T-helper 2 cell treated with Interferon-gamma antibody and Interleukin-4, amounts not matched to agents 100 ng/mL and 5 ng/mL, for 36 hours (primary cell): ENCODE measurements around the gene IQSEC1. TPM values are rescaled to one million over a fixed set of nuclear protein-coding genes. Genes with fewer than 3 reads are reported as not detected.

Experiments used
- intact Hi-C: fragments of 100-400 bp; cut with micrococcal nuclease; formaldehyde crosslinking; loops from one replicate; pipeline ENCODE4 v1.15.1; 2023
- total RNA-seq: library from RNA; stranded (reverse); gene quantifications from 2 replicates; pipeline ENCODE4 v1.2.3, GENCODE V29; 2022

Gene IQSEC1
- total RNA-seq, 1 donor from 2014 or later, result 50.3 TPM

DNA sequence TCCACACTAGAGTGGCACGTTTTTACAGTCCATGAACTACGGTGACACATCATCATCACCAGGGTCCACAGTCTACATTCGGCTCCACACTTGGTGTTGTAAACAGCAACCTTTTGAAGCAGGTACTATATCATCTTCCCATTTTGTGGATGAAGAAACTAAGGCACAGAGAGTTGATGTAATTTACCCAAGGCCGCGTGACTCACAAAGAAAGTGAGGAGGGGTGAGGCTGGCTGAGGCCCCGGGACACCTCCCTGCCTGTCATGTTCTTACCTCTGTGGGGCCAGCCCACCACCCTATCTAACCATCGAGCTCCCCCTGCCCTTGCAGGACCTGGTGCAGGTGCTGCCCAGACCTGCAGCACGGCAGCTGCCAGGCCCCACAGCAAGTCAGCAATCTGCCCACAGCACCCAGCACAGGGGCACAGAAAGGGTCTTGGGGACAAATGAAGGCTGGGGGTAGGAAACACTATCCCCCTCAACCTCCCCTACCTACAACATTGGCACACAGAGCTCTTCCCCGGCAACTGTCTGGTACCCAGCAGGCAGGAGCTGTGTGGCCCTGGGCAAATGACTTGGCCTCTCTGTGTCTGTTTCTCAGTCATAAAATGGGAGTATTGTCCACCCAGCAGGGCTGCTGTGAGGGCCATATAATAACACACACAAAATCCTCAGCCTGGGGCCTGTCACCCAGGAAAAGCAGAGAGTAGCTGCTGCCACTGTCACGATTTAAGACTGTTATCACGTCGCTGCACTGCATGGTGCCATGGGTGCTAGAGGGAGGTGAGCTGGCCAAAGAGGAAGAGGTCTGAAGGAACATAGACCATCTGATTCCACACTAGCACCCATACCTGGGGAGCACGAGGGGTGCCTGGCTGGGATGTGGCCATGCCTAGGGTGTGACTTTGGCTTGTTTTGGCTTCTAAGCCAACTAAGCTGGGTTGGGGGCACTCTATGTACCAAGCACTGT is 115.1 kb downstream of the IQSEC1 start:
- intact Hi-C loops, result no loop called here

DNA sequence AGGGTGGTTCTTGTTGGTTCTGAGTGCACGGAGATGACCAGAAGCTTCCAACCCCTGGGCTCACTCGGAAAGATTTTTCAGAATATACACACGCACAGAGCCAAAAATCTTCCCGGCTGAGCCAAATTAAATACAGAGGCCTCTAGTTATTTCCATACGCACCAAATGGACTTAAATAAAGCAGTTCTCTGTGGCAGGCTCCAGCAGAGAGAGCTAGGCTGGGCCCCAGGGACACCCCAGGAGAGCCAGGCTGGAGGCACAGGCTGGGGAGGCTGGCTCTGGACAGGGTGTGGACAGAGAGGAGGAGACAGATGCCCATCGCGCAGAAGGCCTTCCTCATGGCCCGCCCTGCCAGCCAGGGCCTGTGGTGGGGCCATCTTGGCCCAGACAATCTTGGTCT is 115.9 kb downstream of the IQSEC1 start:
- intact Hi-C loops, result no loop called here

DNA sequence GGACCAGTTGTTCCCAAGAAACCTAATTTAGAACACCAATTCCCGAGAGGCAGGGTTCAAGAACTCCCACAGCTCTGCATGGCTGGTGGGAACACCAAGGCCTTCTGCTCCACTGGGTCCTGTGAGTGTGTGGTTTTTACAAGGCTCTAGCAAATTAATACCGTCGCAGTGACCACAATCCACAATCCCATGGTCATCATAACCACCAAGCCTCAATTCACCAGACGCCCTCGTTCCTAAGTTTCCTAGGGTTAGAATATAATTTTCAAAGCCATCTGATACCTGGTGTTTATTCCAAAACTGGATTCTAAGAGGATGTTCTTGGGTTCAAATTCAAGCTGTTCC is 116.9 kb downstream of the IQSEC1 start:
- intact Hi-C loops, result no loop called here

DNA sequence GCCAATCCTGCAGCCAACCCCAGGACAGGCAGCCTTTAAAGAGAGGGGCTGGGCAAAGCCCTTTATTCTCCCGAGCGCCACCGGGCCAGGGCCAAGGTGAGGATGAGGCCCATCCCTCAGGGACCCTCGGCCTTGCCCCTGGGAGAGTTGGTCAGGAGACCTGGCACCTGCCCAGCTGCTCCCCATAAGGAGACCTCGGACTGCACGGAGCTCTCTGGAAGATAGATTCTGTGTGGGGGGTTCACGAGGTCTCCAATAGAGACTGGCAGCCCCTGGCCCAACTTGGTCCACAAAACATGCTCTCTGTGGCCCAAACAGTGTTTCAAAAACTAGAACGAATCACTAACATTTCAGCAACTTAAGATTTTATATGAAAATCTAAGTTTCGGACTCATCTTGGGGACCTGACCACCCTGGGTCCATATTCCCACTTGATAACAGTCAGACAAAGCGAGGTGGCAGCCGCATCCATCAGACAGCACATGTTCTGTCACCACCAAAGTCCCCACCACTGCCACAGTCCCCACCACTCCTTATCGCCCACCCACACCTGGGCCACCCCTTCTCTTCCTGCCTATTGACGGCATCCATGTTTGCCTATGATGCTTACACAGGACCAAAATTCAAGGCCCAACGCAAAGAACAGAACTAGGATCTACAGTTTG is 117.4 kb downstream of the IQSEC1 start:
- intact Hi-C loops, result no loop called here

DNA sequence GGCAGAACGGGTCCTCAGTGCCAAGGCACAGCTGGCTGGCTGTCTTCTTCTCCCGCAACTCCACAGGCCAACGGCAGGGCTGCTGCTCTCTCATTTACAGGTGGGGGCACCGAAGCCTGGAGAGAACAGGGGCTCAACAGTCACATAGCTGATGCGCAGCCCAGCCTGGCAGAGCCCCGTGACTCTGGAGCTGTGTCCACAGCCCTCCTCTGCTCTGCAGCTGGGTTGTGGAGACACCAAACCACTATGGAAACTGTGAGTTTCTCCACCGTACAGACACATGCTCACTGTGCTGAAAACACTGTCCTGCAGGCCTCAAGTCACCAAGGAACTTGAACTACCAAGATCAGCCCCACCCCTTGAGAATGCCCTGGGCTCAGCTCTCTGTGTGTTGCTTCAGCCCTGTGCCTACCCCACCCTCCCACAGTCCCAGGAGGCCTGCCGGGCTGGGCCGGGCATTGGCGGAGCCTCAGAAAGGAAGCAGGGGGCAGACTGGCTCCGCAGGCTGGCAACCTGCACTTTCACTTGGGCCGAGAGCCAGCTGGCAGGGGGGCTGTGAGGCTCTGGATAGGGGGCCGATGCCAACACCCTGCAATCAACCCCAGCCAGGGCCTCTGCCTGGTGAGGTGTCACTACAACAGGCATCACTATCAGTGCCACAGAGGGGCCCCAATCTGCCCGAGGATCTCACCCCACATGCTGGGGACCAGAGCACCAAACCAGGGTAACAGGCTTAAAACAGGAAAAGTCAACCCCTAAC is 118.2 kb downstream of the IQSEC1 start:
- intact Hi-C loops, result no loop called here

DNA sequence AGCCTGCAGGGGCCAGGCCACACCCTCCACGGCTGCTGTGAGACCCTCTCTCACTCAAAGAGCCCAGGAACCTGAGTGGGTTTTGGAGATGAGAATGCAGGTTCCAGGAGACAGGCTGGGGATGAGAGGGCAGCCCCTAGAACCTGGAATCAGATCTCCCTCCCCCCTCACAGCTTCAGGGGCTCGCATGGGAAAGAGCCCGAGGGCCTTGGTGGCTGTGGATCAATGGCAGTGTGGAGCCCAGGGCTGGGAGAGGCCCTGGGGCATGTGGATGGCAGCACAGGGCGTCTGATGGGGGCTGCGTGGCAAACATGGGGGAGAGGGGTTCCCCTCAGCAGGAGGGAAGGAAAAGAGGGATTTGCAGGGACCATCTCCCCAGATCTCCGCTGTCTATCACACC is 119.0 kb downstream of the IQSEC1 start:
- intact Hi-C loops, result no loop called here

DNA sequence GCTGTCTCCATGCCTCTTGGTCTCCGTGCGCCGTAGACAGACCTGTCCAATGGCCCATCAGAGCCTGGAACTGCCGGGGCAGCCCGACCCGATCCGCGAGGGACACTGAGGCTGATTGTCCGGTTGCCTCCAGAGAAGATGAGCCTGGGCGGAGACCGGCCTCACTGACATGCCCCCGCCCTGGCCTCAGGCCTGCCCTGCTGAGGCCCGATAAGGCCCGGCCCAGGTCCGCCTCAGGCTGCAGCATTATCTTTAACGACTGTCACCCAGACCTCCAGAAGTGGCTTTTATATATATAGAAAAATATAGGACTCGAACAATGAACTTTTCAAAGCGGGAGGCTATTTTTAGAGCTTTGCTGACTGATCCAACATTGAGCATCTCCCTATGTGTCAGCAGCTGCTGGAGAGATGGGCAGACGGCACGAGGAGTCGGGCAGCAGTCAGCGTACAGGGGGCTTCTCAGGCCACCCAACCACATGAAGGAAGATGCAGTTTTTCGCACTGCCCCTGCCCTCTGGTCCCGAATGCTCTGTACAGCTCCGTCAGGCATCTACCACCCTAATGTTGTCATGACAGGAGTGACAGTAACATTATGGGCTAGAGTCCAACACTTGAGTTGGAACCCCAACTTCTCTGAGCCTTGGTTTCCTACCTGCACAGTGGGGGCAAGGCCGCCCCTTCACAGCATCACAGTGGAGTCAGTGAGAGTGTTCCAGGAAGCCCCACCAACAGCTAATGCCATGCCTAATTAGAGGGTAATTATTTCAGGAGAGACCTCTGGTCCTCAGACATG is 119.8 kb downstream of the IQSEC1 start:
- intact Hi-C loops, result no loop called here

DNA sequence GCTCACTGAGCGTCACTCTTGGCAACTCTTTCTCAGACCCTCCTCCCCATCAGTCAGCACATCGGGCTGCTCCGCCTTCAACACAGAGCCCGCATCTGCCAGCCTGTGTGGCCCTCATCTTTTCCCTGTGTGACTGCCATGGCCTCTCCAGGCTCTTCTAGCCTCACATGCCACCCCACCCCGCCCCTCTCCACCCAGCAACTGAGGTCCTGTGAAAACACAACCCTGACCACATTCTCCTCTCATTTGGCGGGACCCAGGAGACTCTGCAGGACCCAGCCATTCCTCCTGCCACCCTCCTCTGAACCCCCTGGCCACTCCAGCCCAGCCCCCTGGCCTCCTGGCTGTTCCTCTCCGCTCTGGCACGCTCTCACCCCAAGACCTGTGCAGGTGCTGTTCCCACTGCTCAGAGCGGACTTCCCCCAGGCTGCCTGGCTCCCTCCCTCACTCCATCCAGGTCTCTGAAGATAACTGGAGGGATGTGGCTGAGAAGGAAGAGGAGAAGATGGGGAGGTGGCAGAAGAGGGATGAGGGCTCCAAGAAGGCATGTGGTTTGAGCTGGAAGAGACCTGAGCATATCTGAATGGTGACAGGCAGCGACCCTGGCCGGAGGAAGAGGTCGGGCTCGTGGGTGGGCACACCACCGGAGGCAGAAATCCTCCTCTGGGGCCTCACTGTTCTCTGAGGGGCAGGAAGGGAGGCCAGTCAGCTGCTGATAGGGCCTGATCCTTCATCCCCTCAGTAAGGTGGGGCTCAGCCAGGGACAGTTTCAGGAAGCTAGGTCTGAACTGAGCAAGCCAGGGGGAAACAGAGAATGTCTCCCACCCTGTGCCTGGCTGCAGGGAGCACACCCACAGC is 120.7 kb downstream of the IQSEC1 start:
- intact Hi-C loops, result no loop called here

DNA sequence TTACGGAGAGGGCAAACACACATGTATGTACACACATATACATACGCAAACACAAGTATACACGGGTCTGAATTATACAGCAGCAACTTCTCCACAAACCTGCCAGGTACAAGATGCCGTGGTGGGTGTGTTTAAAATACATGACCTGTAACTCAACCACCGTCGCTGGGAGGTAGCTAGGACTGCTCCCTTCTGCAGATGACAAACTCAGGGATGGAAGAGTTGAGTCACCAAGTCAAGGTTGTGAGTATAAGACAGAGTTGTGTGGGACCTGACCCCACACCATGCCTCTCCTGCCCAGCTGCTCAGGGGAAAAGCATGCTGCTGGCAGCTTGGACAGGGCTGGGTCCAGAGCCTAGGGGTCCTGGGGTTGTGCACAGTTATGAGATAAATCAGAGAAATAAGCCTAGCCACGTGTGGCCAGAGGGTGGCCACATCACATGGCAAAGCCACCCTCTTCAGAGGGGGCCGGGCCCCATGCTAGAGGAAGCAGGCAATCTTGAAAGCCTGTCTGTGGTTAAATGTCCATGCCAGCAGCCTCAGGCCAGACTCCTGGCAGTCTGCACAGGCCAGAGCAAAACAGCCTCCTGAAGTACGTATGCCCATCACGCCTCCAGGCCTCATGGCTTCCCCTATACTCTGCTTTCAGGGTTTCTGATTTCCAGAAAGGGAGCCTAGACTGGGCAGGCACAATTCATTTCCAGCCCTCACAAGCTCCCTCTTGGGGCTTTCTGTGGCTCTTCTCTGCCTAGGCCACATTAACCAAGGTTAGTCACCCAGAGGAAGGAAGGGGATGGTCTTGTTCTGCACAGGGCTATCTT is 124.1 kb downstream of the IQSEC1 start:
- intact Hi-C loops, result loop anchor here (2.0 kb wide), 1 partner anchor 36 kb away; no protein-coding TSS in a partner anchor

DNA sequence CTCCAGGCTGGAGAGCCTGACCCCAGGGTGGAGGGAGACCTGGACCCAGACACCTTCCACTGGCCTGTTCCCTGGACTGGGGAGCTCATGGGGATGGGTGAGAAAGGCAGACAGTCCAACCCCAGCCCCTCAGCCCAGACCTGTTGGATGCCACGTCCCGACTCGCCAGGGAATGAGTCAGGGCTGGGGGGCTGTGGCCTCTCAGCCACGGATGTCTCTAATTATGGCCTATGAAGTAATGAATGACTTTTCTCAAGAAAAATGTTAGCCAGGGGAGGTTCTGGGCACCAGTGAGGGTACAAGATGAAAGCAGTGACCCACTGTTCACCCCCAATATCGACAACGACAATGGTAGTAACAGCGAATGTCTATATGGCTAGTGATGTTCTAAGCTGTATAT is 124.9 kb downstream of the IQSEC1 start:
- intact Hi-C loops, result loop anchor here (2.0 kb wide), 1 partner anchor 36 kb away; no protein-coding TSS in a partner anchor

DNA sequence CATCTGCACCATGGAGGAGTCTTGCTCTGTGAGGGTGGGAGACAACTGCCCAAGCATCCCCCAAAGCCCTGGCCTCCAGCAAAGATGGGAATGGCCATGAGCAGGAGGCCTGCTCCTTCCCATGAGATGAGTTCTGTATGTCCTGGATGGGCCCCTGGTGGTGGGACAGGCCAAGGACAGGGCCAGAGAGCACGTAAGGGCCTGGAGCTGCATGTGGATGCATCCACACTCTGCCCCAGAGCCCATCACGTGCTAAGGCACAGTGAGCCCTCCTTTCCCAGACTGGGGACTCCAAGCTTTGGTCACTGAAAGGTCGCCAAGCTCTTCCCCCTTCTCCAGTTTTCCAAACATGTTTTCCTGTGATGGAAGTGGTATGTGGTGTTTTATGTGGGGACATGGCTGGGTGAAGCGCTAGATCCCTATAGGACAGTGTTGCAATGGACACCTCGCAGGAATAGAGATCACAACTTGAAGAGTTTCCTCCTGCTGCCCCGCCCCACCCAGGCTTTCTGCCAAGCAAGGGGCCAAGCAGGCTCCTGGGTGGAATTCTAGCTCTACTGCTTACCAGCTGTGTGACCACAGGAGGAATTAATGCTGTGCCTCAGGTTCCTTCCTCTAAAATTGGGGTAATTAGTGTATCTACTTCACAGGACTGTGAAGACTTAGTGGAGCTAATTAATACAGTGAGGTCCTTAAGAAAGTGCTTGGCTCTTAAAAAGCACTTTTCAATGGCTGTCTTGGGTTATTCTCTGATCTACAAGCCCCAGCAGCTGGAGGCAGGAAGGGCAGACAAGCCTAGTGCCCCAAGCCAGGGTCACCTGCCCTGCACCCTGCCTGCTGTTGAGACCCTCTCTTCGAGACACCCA is 125.5 kb downstream of the IQSEC1 start:
- intact Hi-C loops, result loop anchor here (2.0 kb wide), 1 partner anchor 35 kb away; no protein-coding TSS in a partner anchor

DNA sequence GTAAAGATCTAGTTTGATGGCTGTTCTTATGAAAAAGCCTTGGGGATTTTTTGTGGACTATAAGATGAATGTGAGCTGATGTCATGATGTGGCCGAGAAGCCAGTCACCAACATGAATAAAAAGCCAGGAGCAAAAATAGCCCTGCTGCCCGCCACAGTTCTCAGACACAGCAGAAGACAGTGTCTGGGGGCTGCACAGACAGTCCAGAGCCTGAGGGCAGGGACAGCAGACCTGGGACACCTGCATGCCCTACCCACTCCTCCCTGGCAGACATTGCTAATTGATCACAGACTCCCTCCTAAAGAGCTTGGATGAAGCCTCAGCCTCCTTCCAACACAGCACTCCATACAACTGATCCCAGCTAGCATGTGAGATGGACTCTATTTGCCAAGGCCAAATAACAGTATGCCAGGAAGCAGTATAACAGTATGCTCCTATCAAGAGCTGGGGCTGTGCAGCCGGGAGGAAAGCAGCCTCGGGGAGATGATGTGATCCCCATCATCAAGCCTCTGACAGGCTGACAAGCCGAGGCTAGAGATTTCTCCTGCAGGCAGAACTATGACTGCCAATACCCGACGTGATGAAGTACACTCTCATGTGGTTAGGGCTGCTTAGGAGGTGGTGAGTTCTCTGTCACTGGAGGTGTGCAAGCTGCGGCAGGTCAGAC is 126.4 kb downstream of the IQSEC1 start:
- intact Hi-C loops, result no loop called here

DNA sequence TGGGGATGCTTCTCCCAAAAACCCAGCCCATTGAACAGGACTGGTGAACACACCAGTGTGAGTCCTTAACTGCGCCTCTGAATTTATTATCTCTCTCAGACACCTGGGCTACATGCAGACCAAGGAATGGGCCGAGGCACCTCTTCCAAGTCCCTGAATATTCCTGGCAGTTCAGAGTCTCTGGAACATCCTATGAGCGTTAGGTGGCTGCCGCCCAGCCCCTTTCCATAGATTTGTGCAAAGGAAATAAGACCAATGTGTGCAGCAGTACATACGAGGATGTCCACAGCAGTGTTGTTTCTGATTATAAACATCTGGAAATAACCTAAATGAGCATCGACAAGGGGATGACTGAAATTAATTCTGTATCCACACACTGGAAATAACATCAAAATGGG is 127.0 kb downstream of the IQSEC1 start:
- intact Hi-C loops, result no loop called here

DNA sequence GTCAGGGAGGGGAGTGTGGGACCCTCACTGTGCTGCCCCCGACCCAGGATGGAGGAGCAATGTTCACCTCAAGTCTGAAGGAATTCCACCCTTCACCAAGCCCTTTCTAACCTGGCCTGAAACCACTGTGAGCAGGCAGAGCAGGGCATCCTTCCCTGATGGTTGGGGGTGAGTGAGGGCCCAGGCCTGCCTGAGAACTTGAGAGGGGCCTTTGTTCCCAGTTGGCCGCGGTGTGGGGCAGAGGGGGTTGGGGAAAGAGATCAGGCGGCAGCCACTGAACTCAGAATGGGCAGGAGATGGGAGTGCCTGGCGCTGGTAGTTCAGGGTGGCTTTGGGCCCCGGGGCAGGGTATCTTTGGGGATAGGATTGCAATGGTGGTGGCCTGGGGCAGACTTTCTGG is 128.4 kb downstream of the IQSEC1 start:
- intact Hi-C loops, result no loop called here

DNA sequence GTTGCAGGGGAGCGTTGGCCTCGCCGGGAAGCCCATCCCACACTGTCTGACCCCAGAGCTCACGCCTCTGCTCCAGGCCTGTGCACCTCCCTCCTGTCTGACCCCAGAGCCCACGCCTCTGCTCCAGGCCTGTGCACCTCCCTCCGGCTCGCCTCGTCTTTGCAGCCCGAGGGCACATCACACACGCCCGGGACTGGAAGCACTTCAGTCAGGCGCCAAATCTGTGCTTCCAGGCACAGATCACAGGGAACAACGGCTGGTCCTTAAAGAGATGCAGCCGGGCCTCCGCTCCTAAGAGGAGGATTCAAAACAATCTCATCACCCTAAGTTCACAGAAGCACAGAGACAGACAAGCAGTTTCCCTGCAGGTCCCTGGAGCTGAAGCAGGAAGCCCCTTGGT is 128.8 kb downstream of the IQSEC1 start:
- intact Hi-C loops, result no loop called here

DNA sequence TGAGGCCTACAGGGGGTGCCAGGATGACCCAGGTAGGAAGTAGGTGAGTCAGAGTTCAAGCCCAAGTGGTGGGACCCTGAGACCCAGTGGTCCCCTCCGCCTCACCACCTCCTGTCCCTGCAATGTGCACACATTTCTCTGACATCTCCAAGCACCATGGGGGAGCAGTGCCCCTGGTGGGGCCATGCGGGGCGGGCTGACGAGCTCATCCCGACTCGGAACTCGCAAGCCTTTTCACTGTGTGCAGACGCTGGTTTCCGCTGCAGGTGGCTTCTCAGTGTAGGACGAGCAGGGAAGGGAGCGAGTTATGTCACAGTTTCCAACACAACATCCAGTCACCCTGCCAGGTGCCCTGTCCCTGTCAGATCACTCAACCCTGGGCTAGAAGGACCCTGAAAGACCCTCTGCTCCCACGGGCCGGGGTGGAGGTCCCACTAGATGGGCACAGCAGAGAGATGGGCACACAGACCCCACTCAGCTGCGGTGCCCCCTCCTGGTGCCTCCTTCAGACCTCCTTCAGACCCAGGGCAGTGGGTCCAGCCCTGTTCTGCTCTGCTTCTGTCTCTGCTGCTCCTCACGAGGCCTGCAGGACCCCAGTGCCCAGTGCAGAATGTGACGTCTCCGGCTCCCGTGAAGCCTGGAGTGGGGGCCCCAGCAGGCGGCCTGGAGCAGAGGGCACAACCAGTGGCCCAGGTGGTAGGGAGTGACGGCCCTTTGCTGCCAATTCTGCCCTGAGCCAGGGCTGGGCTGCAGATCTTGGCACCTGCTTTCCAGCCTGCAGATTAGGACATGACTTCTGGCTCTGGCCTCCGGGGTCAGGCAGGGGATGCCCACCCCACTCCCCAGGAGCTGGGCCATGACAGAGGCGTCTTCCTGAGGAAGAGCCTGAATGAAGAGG is 129.9 kb downstream of the IQSEC1 start:
- intact Hi-C loops, result no loop called here
